ENCODE results near the gene RND2.

Gene RND2

DNA sequence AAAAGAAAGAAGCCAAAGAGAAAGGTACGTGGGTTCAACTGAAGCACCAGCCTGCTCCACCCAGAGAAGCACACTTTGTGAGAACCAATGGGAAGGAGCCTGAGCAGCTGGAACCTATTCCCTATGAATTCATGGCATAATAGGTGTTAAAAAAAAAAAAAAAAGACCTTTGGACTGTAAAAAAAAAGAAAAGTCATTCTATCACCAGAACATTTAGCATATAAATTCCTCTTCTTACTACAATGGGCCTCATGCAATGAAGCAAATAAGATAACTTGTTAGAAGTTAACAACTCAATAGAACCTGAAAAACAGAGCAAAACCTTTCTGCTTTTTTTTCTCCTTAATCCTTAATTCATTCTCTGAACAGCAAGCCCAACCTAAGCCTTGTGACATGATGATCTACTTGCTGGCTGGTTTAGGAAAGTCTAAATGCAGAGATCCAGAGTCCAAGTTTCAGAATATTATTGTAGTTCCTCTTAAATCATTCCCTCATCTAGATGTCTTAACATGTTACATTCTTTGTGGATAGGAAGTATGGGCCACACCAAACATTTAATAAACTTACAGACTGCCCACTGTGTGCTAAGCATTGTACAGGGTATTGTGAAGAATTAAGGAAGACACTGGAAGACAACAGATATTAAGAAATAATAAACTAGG, 54.7 kb downstream of the RND2 start:
- no peak for DNase-seq

Data from suppressor macrophage treated with lipopolysaccharide for 1 hour (primary cell).